Smooth muscle cell (in vitro differentiated cells): ENCODE measurements around the gene VAV1. TPM values are rescaled to one million over a fixed set of nuclear protein-coding genes. Genes with fewer than 3 reads are reported as not detected.

Experiments
- DNase-seq: peaks from one replicate; lab custom pipeline; 2025; ENCODE audit not compliant: unreplicated experiment; lab: John Stamatoyannopoulos, UW
- H2AFZ ChIP-seq: fragments of 200-600 bp; sonication (generic); 2 replicates; pipeline ENCODE4 v1.6.0; 2016; ENCODE audit warnings: antibody characterized with exemption, low read depth, mild to moderate bottlenecking
- H3F3A ChIP-seq: fragments of 200-600 bp; sonication (generic); 2 replicates; pipeline ENCODE4 v1.6.0; 2017; ENCODE audit warnings: antibody characterized with exemption, low read depth
- H3K27ac ChIP-seq: fragments of 200-600 bp; sonication (generic); 2 replicates; pipeline ENCODE4 v1.5.1; 2016; ENCODE audit warnings: low read depth, mild to moderate bottlenecking
- H3K27me3 ChIP-seq: fragments of 200-600 bp; sonication (generic); 2 replicates; pipeline ENCODE4 v1.6.1; 2016; ENCODE audit warnings: low read depth, mild to moderate bottlenecking
- H3K36me3 ChIP-seq: fragments of 200-600 bp; sonication (generic); 2 replicates; pipeline ENCODE4 v1.5.1; 2016; ENCODE audit warnings: low read depth
- H3K4me1 ChIP-seq: fragments of 200-600 bp; sonication (generic); 2 replicates; pipeline ENCODE4 v1.5.1; 2016; ENCODE audit warnings: low read depth
- H3K4me2 ChIP-seq: fragments of 200-600 bp; sonication (generic); 2 replicates; pipeline ENCODE4 v1.6.0; 2016; ENCODE audit warnings: mild to moderate bottlenecking
- H3K4me3 ChIP-seq: fragments of 200-600 bp; sonication (generic); 2 replicates; pipeline ENCODE4 v1.5.1; 2016; ENCODE audit warnings: mild to moderate bottlenecking
- H3K79me2 ChIP-seq: fragments of 200-600 bp; sonication (generic); 2 replicates; pipeline ENCODE4 v1.6.0; 2016; ENCODE audit warnings: low read depth, mild to moderate bottlenecking
- H3K9ac ChIP-seq: fragments of 200-600 bp; sonication (generic); 2 replicates; pipeline ENCODE4 v1.6.0; 2016; ENCODE audit warnings: low read depth
- H3K9me3 ChIP-seq: fragments of 200-600 bp; sonication (generic); replicated peaks from 2 replicates; pipeline ENCODE4 v1.5.1; 2016; ENCODE audit warnings: low read depth
- H4K20me1 ChIP-seq: fragments of 200-600 bp; sonication (generic); 2 replicates; pipeline ENCODE4 v1.6.0; 2016; ENCODE audit warnings: low read depth
- CTCF ChIP-seq: fragments of 200-600 bp; sonication (generic); IDR thresholded peaks from 2 replicates; pipeline ENCODE4 v1.5.1; 2017; ENCODE audit warnings: borderline replicate concordance, mild to moderate bottlenecking, antibody characterized with exemption; ENCODE audit not compliant: insufficient read depth, poor library complexity, severe bottlenecking
- WGBS: methylation state at CpG from one replicate; pipeline ENCODE4 v1.1.7; 2016; ENCODE audit warnings: low lambda C conversion rate; 5-methylcytosine and 5-hydroxymethylcytosine counted together
- polyA plus RNA-seq: library from polyadenylated mRNA; unstranded; fragments of >200 nt; fragmentation: Nextera tagmentation; extraction: Ambion mirVana; gene quantifications from 2 replicates; pipeline ENCODE4 v1.2.1, GENCODE V29; 2016
- total RNA-seq: library from RNA; depleted of rRNA; stranded (reverse); fragments of >200 nt; gene quantifications from 2 replicates; pipeline ENCODE4 v1.2.3, GENCODE V29; 2014

VAV1 gene
- total and polyA plus RNA-seq, 2 experiments from 2014 or later, result not detected

- WGBS, result 88% methylated on average over 2 of the region's 2 CpGs
- DNase-seq, result no peak
These were observed 77.4 kb downstream of the VAV1 start for GRCh38 chr19:6849876-6850275.

GRCh38 chr19:6851359-6851758, 78.9 kb downstream of the VAV1 start:
- Histone ChIP-seq H3K79me2 (no peaks in the 10 kb centered on the region), H3K27me3 (no peaks in the 10 kb centered on the region), H3K27ac (no peak overlapping the region), H3K4me3 (no peak overlapping the region), H3K4me1 (no peaks in the 10 kb centered on the region), H2AFZ (no peak overlapping the region), H3K9me3 (no peaks in the 10 kb centered on the region), H3K4me2 (no peak overlapping the region), H4K20me1 (no peaks in the 10 kb centered on the region), H3K36me3 (no peaks in the 10 kb centered on the region), H3K9ac (no peak overlapping the region), H3F3A (no peaks in the 10 kb centered on the region)
- 64% methylated on average over 1 of the region's 1 CpG for WGBS
- no peak for TF ChIP-seq CTCF
- DNase-seq, result no peak

More at GRCh38 chr19:6849876-6850275, 77.4 kb downstream of the VAV1 start:
- Histone ChIP-seq H3K9me3 (no peaks in the 10 kb centered on the region), H3K27ac (no peak overlapping the region), H2AFZ (no peak overlapping the region), H3K9ac (no peak overlapping the region), H3K27me3 (no peaks in the 10 kb centered on the region), H4K20me1 (no peaks in the 10 kb centered on the region), H3K4me3 (no peak overlapping the region), H3K36me3 (no peaks in the 10 kb centered on the region), H3F3A (no peaks in the 10 kb centered on the region), H3K79me2 (no peaks in the 10 kb centered on the region), H3K4me1 (no peaks in the 10 kb centered on the region), H3K4me2 (no peak overlapping the region)
- no peak for TF ChIP-seq CTCF

- H3K79me2 ChIP-seq, result no peaks in the 10 kb centered on the region
- H3K36me3 ChIP-seq, result no peaks in the 10 kb centered on the region
- H3K4me1 ChIP-seq, result no peaks in the 10 kb centered on the region
- H3K27me3 ChIP-seq, result no peaks in the 10 kb centered on the region
- H2AFZ ChIP-seq, result no peak overlapping the region
- no peaks in the 10 kb centered on the region for H3K9me3 ChIP-seq
- no peak overlapping the region for H3K9ac ChIP-seq
- no peak for TF ChIP-seq CTCF
- no peak overlapping the region for H3K4me2 ChIP-seq
- DNase-seq, result no peak
- no peaks in the 10 kb centered on the region for H4K20me1 ChIP-seq
- 90% methylated on average over 1 of the region's 1 CpG for WGBS
- no peak overlapping the region for H3K27ac ChIP-seq
- no peaks in the 10 kb centered on the region for H3F3A ChIP-seq
- H3K4me3 ChIP-seq, result no peak overlapping the region
These were observed 79.5 kb downstream of the VAV1 start for GRCh38 chr19:6852001-6852400.

- Histone ChIP-seq H3K4me3 (no peak overlapping the region), H3F3A (no peaks in the 10 kb centered on the region), H3K4me1 (no peaks in the 10 kb centered on the region), H3K27me3 (no peaks in the 10 kb centered on the region), H2AFZ (no peak overlapping the region), H3K9ac (no peak overlapping the region), H3K9me3 (no peaks in the 10 kb centered on the region), H3K4me2 (no peak overlapping the region), H3K27ac (no peak overlapping the region), H3K36me3 (no peaks in the 10 kb centered on the region), H3K79me2 (no peaks in the 10 kb centered on the region), H4K20me1 (no peaks in the 10 kb centered on the region)
- 88% methylated on average over 11 of the region's 11 CpGs for WGBS
- DNase-seq, result no peak
- no peak for TF ChIP-seq CTCF
These were observed 81.4 kb downstream of the VAV1 start for GRCh38 chr19:6853868-6854267.
